ENCODE measurements around the gene TNNI3.

Gene TNNI3

DNA sequence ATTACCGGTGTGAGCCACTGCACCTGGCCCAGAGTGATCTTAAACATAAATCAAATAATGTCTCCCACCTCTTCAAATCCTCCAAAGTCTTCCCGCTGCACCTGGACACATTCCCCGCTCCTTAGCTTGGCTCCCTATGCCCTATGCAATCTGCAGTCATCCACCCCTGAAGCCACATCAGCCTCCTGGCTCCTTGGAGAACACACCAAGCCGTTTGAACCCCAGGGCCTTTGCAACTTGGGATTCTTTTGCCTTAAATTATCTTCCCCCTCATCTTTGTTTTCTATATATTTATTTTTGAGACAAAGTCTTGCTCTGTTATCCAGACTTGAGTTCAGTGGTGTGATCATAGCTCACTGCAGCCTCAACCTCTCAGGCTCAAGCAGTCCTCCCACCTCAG, 11.6 kb upstream of the TNNI3 start:
- Histone ChIP-seq H3K9me3 (no peaks in the 10 kb centered on the region), H3K4me1 (no peaks in the 10 kb centered on the region), H3K27me3 (peaks cover 50% of the 10 kb centered on the region), H3K36me3 (no peaks in the 10 kb centered on the region), H3K4me3 (ENCODE audit: low read depth, low read length) (no peak overlapping the region)
- TF ChIP-seq, protein P1, sequence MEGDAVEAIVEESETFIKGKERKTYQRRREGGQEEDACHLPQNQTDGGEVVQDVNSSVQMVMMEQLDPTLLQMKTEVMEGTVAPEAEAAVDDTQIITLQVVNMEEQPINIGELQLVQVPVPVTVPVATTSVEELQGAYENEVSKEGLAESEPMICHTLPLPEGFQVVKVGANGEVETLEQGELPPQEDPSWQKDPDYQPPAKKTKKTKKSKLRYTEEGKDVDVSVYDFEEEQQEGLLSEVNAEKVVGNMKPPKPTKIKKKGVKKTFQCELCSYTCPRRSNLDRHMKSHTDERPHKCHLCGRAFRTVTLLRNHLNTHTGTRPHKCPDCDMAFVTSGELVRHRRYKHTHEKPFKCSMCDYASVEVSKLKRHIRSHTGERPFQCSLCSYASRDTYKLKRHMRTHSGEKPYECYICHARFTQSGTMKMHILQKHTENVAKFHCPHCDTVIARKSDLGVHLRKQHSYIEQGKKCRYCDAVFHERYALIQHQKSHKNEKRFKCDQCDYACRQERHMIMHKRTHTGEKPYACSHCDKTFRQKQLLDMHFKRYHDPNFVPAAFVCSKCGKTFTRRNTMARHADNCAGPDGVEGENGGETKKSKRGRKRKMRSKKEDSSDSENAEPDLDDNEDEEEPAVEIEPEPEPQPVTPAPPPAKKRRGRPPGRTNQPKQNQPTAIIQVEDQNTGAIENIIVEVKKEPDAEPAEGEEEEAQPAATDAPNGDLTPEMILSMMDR (IDR thresholded peaks at IDR 0.05; ENCODE audit: low read depth, low read length), result no peak
- no peak for DNase-seq

DNA sequence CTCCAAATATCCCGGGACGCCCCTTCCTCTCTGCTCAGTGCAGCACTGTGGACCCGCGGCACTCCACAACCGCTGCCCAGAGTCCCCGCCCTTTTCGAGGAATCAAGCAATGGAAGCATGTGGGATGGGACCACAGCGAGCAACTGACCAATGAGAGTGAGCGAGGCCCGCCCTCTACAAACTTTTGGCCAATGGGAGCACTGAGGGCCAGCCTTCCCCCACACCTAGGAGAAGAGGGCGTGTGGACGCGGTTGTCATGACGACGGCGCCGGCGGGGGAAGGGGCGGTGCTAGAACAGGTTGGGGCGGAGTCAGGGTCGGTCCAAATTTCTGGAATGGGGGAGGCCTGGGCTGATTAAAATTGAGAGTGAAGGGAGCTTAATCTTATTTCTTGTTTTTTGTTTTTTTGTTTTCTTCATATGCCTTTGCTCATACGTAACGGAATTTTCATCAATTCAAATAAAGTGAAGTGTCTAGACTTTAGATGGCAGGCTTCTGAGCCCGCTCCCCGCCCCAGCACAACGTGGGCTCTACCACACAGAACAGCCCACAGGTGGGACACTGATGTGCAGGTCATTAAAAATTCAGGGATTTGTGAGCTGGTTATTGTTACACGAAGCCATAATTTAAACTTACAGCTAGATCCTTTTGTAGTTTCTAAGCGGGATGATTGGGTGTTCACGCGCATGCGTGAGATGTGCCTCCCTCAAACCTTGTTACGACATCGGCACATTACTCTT, 9.2 kb upstream of the TNNI3 start, which contains the start of gene DNAAF3:
Gene DNAAF3 (minus strand): TSS at position 84 of the 739 bp plus-strand sequence. CDS start 200 bp downstream, outside the sequence.
- Histone ChIP-seq H3K4me1 (no peaks in the 10 kb centered on the region), H3K36me3 (no peaks in the 10 kb centered on the region), H3K9me3 (no peaks in the 10 kb centered on the region), H3K4me3 (ENCODE audit: low read depth, low read length) (peak within 1 kb of the TSS; percentile 56), H3K27me3 (peaks cover 39% of the 10 kb centered on the region)
- TF ChIP-seq, protein P1 (IDR thresholded peaks at IDR 0.05; ENCODE audit: low read depth, low read length), result no peak
- peak; percentile 98 for DNase-seq

DNA sequence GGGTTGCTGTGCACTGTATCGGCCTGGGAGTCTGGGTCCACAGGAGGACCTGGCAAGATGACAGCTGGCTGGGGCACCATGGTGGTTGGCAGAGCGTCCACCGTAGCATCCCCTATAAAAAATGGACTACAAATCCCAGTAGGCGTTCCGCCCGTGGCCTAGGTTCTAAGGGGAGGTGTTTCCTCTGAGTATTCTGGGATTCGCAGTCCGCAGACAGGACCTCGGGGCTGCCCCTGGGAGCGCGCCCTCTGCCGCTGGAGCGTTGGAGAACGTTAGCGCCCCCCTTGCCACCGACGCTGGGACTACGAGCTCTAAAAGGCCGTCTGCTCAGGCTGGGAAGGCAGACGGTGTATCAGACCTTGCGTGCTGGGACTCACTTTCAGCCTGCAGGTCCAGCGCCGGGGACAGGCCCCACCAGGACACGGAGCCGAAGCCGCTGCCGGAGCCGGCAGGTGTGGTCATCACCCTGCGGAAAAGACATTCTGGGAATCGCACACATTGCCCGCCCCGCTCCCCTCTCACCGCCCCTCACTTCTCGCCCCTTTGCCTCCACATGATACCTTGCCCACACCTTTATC, 8.5 kb upstream of the TNNI3 start:
- TF ChIP-seq, protein P1 (IDR thresholded peaks at IDR 0.05; ENCODE audit: low read depth, low read length), result peak; percentile 77
- no peaks in the 10 kb centered on the region for H3K36me3 ChIP-seq
- H3K27me3 ChIP-seq, result peaks cover 39% of the 10 kb centered on the region
- peak; percentile 84 for DNase-seq
- H3K9me3 ChIP-seq, result no peaks in the 10 kb centered on the region
- H3K4me1 ChIP-seq, result no peaks in the 10 kb centered on the region
- peak overlapping the region; percentile 56 for H3K4me3 ChIP-seq (ENCODE audit: low read depth, low read length)

DNA sequence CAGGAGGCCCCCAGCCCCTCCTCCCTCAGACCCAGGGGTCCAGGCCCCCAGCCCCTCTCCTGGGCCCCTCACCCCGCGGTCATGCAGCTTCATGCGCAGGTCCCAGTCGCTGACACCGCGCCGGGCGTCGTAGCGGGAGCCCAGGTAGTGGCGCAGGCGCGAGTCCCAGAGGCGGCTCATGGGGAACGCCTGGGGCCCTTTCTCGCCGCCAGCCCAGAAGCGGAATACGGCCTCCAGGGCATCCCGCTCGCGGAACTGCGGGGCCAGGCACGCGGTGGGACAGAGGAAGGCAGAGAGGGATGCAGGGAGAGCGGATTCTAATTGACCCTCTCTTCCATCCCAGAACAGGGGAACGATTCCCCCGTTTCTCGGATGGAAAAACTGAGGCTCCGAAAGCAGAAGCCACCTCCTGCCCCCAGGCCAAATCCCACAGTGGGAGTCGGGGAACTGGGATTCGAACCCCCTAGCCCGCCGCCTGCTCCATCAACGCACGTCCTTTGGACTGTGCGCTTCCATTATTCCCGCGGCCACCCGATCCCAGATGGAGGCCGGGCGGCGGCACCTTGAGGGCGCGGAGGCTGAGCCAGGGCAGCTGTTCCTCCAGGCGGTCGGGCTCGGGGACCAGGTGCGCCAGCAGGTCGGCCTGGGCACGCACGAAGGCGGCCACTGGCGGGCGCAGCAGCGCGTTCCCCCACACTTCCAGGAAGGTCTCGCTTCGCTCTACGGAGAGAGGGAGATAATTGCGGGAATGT, 4.2 kb upstream of the TNNI3 start:
- no peak for DNase-seq
- H3K36me3 ChIP-seq, result no peaks in the 10 kb centered on the region
- H3K4me3 ChIP-seq (ENCODE audit: low read depth, low read length), result no peak overlapping the region
- H3K27me3 ChIP-seq, result peaks cover 15% of the 10 kb centered on the region
- TF ChIP-seq, protein P1 (IDR thresholded peaks at IDR 0.05; ENCODE audit: low read depth, low read length), result no peak
- no peaks in the 10 kb centered on the region for H3K9me3 ChIP-seq
- no peaks in the 10 kb centered on the region for H3K4me1 ChIP-seq

DNA sequence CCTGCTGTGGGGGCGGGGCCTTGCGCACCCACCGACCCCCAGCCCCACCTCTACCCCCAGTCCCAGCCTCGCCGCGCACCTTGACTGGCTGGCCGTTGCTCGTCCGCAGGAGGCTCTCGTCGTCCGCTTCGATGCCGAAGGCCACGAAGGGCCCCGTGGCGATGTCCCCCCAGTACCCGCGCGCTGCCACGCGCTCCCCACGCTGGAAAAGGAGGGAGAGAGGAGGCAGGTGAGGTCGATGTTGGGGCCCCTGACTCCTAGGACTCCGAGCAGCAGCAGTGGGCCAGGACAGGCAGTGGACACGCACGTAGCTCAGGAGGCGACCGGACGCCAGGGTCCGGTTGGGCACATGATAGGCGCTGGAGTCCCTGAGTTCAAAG, 3.4 kb upstream of the TNNI3 start:
- TF ChIP-seq, protein P1 (IDR thresholded peaks at IDR 0.05; ENCODE audit: low read depth, low read length), result no peak
- peaks cover 15% of the 10 kb centered on the region for H3K27me3 ChIP-seq
- no peaks in the 10 kb centered on the region for H3K9me3 ChIP-seq
- no peak for DNase-seq
- no peak overlapping the region for H3K4me3 ChIP-seq (ENCODE audit: low read depth, low read length)
- H3K4me1 ChIP-seq, result no peaks in the 10 kb centered on the region
- no peaks in the 10 kb centered on the region for H3K36me3 ChIP-seq

All from BE2C (cell line).